C4-2B (cell line): ENCODE results near the gene IFT25.

ENCODE experiments used
- ZFX ChIP-seq: fragments of 450-650 bp; IDR thresholded peaks from 2 replicates; pipeline ENCODE4 v1.6.1; 2017
- TF ChIP-seq, protein P1 (sequence below): fragments of 450-650 bp; conservative IDR thresholded peaks from 2 replicates; pipeline ENCODE4 v1.5.1; 2017; ENCODE audit warnings: mild to moderate bottlenecking

DNA sequence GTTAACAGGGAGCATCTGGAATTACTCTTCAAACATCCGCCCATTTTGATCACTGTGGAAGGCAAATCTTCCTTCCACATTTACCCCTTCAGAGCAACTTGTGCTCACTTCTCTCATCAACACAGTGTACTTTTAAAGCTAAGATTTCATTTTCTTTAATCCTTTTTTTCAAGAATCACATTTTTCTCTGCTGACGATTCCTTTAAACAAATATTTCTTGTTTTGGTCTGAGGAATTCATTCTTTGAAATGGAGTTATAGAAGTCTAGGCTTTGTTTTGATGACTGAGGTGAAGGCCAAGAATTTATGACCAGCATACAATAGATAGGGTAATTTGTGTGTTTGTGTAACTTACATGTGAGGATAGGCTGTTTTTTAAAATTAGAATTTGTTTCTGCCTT lies 26.2 kb upstream of the IFT25 start:
- TF ChIP-seq, protein P1, sequence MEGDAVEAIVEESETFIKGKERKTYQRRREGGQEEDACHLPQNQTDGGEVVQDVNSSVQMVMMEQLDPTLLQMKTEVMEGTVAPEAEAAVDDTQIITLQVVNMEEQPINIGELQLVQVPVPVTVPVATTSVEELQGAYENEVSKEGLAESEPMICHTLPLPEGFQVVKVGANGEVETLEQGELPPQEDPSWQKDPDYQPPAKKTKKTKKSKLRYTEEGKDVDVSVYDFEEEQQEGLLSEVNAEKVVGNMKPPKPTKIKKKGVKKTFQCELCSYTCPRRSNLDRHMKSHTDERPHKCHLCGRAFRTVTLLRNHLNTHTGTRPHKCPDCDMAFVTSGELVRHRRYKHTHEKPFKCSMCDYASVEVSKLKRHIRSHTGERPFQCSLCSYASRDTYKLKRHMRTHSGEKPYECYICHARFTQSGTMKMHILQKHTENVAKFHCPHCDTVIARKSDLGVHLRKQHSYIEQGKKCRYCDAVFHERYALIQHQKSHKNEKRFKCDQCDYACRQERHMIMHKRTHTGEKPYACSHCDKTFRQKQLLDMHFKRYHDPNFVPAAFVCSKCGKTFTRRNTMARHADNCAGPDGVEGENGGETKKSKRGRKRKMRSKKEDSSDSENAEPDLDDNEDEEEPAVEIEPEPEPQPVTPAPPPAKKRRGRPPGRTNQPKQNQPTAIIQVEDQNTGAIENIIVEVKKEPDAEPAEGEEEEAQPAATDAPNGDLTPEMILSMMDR, result no peak
- TF ChIP-seq ZFX, result no peak
